Measurements from ENCODE around the gene ARHGDIG.

The ARHGDIG gene

GRCh38 chr16:261031-261691 lies 19.2 kb upstream of the ARHGDIG start:
- H3K4me2 ChIP-seq (ENCODE audit: low read depth, low read length, poor library complexity, severe bottlenecking), result no peak overlapping the region

GRCh38 chr16:262121-262745 lies 18.2 kb upstream of the ARHGDIG start:
- H3K4me2 ChIP-seq (ENCODE audit: low read depth, low read length, poor library complexity, severe bottlenecking), result no peak overlapping the region
- no peaks in the 10 kb centered on the region for H3K36me3 ChIP-seq (ENCODE audit: low read length)
- no peak for TF ChIP-seq CTCF (IDR thresholded peaks at IDR 0.05; ENCODE audit: insufficient read depth, low read length, poor library complexity, severe bottlenecking)
- TF ChIP-seq EZH2phosphoT487 (conservative IDR thresholded peaks at IDR 0.05; ENCODE audit: low read length), result no peak

More at GRCh38 chr16:261031-261691, 19.2 kb upstream of the ARHGDIG start:
- Histone ChIP-seq H3K27me3 (ENCODE audit: low read length) (no peaks in the 10 kb centered on the region), H3K9me2 (replicated peaks; ENCODE audit: insufficient read depth, low read length) (no peaks in the 10 kb centered on the region), H3K36me3 (ENCODE audit: low read length) (no peaks in the 10 kb centered on the region), H4K20me1 (ENCODE audit: low read depth, low read length) (no peaks in the 10 kb centered on the region), H3K4me3 (ENCODE audit: insufficient read depth, low read length, poor library complexity, severe bottlenecking) (no peak overlapping the region), H3K9ac (ENCODE audit: low read length) (no peak overlapping the region), H3K79me2 (ENCODE audit: insufficient read depth, low read length) (no peaks in the 10 kb centered on the region), H3F3A (ENCODE audit: insufficient read depth) (no peaks in the 10 kb centered on the region), H3K27ac (ENCODE audit: low read depth, low read length) (no peak overlapping the region), H3K9me3 (ENCODE audit: insufficient read depth, low read length) (no peaks in the 10 kb centered on the region), H2AFZ (ENCODE audit: low read depth, low read length, severe bottlenecking) (no peak overlapping the region)
- no peak for TF ChIP-seq EZH2phosphoT487 (conservative IDR thresholded peaks at IDR 0.05; ENCODE audit: low read length)
- TF ChIP-seq CTCF (IDR thresholded peaks at IDR 0.05; ENCODE audit: insufficient read depth, low read length, poor library complexity, severe bottlenecking), result no peak

GRCh38 chr16:263182-263774 lies 17.1 kb upstream of the ARHGDIG start:
- Histone ChIP-seq H2AFZ (ENCODE audit: low read depth, low read length, severe bottlenecking) (no peak overlapping the region), H3K4me2 (ENCODE audit: low read depth, low read length, poor library complexity, severe bottlenecking) (no peak overlapping the region), H3K27ac (ENCODE audit: low read depth, low read length) (no peak overlapping the region), H3K79me2 (ENCODE audit: insufficient read depth, low read length) (no peaks in the 10 kb centered on the region), H3K27me3 (ENCODE audit: low read length) (no peaks in the 10 kb centered on the region), H3K36me3 (ENCODE audit: low read length) (no peaks in the 10 kb centered on the region), H3F3A (ENCODE audit: insufficient read depth) (no peaks in the 10 kb centered on the region), H3K9me2 (replicated peaks; ENCODE audit: insufficient read depth, low read length) (no peaks in the 10 kb centered on the region), H3K4me3 (ENCODE audit: insufficient read depth, low read length, poor library complexity, severe bottlenecking) (no peak overlapping the region), H3K9me3 (ENCODE audit: insufficient read depth, low read length) (no peaks in the 10 kb centered on the region), H4K20me1 (ENCODE audit: low read depth, low read length) (no peaks in the 10 kb centered on the region), H3K9ac (ENCODE audit: low read length) (no peak overlapping the region)
- TF ChIP-seq EZH2phosphoT487 (conservative IDR thresholded peaks at IDR 0.05; ENCODE audit: low read length) (no peak), CTCF (IDR thresholded peaks at IDR 0.05; ENCODE audit: insufficient read depth, low read length, poor library complexity, severe bottlenecking) (no peak)

More at GRCh38 chr16:262121-262745, 18.2 kb upstream of the ARHGDIG start:
- Histone ChIP-seq H3K79me2 (ENCODE audit: insufficient read depth, low read length) (no peaks in the 10 kb centered on the region), H3K9me2 (replicated peaks; ENCODE audit: insufficient read depth, low read length) (no peaks in the 10 kb centered on the region), H4K20me1 (ENCODE audit: low read depth, low read length) (no peaks in the 10 kb centered on the region), H3K9ac (ENCODE audit: low read length) (no peak overlapping the region), H3K9me3 (ENCODE audit: insufficient read depth, low read length) (no peaks in the 10 kb centered on the region), H3K4me3 (ENCODE audit: insufficient read depth, low read length, poor library complexity, severe bottlenecking) (no peak overlapping the region), H3K27ac (ENCODE audit: low read depth, low read length) (no peak overlapping the region), H3F3A (ENCODE audit: insufficient read depth) (no peaks in the 10 kb centered on the region), H2AFZ (ENCODE audit: low read depth, low read length, severe bottlenecking) (no peak overlapping the region), H3K27me3 (ENCODE audit: low read length) (no peaks in the 10 kb centered on the region)

Measured in SU-DHL-6 (cell line).